Hematopoietic multipotent progenitor cell treated with erythropoietin and hydrocortisone succinate and interleukin-3 and kit ligand, for 4 days (in vitro differentiated cells): ENCODE data around the gene TMEM208.
A peak's percentile ranks its signal among the peaks of the same experiment; 100 is the strongest.

Source experiments
- DNase-seq: peaks from one replicate; pipeline ENCODE4 v3.0.0-alpha.2; 2015

TMEM208 gene

DNA sequence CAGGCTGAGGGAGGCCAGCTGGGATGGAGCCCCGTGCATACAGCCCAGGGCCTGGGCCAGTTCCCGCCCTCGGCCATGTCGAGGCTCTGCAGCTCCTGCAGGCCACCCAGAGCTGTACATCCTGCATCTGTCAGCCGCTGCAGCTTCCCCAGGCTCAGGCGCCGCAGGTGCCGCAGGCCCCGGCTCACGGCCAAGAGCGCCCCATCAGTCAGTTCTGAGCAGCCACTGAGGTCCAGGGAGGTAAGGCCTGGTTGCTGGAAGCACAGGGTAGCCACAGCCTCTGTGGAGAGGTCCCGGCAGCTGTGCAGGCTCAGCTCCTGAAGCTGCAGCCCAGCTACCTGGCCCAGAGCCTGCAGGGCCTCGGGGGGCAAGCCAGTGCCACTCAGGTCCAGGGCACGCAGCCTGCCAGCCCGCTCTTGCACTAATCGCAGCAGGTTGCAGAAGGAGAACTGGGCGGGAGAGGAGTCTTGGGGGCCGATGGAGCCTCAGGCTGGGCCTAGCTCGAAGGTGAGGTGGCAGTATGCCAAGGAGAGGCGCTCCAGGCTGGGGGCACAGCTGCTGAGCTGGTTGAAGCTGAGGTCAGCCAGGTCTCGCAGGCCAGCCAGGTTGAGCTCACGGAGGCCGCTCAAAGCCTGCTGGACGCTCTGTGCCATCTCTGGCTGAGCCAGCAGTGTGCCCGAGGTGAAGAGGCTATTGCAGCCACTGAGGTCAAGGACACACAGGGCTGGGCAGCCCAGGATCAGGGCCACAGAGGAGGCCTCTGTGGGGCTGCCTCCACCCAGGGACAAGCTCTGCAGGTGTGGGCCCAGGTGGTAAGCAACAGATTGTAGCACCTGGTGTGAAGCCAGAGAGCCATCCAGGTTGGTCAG is 16.6 kb upstream of the TMEM208 start:
- DNase-seq: no peak

DNA sequence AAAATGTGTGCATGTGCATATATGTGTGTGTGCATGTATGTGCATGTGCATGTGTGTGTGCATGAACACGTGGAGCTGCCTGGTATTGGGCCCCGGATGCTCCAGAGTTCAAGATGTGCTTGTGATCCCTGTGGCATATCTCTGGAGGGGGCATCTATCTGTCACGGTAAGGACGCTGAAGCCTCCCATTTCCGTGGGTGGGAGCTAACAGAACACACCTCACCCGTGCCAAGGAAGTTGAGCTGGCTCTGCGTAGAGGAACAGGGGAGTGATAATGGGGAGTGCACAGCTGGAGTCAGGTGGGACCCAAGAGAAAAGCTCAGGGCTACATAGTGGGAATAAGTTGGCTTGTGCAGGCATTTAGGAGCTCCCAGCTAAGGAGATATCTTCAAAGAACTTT is 15.3 kb upstream of the TMEM208 start:
- no peak for DNase-seq

- DNase-seq: no peak
Measured at GRCh38 chr16:67212766-67213165, 14.2 kb upstream of the TMEM208 start.

DNA sequence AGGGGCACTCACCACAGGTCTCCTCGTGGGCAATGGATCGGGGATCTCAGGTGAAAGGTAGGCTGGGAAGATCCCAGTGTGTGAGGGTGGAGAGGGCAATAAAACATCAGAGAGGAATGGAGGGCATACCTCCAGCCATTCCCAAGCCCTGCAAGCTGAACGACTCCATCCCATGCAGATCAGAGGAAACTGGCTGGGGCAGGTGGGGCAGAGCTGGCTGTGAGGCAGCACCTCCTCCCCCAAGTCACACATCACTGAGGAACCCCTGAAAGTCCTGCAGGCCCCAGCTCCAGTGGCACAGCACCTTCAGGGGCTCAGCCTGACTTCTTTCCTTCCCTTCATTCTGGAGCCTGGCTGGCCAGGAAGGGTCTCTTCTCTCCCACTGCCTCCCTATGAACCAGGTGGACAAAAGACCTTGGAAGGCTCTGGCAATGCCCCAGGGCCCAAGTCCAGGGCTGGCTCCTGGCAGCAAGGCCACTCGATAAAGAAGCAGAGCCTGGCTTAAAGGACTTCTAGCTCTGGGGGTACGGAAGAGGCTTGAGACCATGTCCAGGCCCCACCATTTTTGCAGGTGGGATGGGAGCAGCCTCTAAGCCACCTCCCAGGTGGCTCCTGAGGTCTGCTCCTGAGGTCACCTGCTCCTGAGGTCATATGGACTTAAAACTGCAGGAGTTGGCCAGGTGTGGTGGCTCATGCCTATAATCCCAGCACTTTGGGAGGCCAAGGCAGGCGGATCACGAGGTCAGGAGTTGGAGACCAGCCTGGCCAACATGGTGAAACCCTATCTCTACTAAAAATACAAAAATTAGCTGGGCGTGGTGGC is 13.5 kb upstream of the TMEM208 start:
- DNase-seq: no peak

GRCh38 chr16:67215706-67216105 is 11.2 kb upstream of the TMEM208 start:
- DNase-seq: no peak

- peak; percentile 95 for DNase-seq
Measured at GRCh38 chr16:67216612-67217490, 10.1 kb upstream of the TMEM208 start.

DNA sequence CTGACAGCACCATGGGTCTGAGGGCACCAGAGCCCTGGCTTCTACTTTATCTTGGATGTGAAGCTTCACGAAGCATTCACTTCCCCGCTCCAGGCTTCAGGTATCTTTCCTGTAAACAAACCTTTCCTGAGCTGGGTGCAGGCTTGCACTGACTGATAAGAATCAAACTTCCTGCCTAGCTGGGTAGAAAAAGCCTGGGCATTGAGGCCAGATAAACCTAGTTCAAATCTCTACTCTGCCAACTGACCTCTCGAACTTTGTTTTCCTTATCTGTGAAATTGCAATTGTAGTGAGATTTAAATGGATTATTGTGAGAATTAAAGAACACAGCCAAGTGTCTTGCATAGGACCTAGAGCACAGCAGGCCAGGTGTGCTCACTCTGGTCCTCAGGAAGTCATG is 2.9 kb upstream of the TMEM208 start:
- DNase-seq: no peak

DNA sequence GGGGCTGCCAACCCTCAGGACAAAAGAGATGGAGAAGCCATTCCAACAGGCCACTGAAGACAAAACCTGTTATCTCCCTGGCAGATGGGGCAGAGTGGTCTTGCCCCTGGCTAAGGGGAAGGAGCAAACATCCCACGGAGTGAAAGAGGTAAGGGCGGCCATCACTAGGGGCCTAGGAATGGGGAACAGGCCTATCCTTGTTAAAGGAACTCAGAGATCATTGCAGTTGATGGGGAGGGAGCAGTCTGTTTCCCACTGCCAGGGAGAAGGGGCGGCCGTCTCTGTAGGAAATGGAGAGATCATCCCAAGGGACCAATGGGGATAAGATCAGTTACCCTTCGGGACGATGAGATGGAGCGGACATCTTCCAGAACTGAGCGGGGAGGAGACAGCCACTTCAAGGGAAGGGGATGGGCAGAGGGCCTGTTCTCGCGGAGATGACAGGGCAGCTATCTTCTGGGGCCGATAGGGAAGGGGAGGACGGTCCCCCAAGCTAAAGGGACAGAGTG is 581 bp upstream of the TMEM208 start:
- no peak for DNase-seq

- DNase-seq: no peak
Measured at GRCh38 chr16:67227567-67227921, 614 bp downstream of the TMEM208 start.

DNA sequence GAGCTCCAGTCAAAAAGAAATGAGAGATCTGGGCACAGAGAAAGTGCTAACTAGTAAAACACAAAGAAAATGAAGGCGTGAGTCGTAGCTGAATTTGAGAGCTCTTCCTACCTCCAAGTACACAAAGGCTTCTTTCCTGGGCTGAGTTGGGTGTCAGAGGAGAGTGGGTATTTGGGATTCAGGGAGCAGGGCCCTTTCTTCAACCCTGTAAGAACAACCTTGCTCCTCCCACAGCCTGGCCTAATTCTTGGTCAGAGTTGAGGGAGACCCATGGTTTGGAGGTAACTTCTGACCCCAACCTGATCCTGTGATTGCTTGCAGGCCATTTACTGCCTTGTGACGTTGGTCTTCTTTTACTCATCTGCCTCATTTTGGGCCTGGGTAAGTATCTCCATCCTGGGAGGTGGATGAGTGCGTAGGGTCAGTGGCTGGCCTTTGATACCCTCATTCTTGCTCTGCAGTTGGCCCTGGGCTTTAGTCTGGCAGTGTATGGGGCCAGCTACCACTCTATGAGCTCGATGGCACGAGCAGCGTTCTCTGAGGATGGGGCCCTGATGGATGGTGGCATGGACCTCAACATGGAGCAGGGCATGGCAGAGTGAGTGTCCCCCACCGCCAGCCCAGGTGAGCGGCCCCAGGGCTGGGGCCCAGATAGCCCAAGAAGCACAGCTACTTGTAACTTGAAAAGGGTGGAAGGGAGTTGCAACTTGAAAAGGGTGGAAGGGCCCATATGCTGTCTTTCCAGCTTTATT is 1.3 kb downstream of the TMEM208 start:
- no peak for DNase-seq

GRCh38 chr16:67228905-67229304 is 2.0 kb downstream of the TMEM208 start:
- no peak for DNase-seq

DNA sequence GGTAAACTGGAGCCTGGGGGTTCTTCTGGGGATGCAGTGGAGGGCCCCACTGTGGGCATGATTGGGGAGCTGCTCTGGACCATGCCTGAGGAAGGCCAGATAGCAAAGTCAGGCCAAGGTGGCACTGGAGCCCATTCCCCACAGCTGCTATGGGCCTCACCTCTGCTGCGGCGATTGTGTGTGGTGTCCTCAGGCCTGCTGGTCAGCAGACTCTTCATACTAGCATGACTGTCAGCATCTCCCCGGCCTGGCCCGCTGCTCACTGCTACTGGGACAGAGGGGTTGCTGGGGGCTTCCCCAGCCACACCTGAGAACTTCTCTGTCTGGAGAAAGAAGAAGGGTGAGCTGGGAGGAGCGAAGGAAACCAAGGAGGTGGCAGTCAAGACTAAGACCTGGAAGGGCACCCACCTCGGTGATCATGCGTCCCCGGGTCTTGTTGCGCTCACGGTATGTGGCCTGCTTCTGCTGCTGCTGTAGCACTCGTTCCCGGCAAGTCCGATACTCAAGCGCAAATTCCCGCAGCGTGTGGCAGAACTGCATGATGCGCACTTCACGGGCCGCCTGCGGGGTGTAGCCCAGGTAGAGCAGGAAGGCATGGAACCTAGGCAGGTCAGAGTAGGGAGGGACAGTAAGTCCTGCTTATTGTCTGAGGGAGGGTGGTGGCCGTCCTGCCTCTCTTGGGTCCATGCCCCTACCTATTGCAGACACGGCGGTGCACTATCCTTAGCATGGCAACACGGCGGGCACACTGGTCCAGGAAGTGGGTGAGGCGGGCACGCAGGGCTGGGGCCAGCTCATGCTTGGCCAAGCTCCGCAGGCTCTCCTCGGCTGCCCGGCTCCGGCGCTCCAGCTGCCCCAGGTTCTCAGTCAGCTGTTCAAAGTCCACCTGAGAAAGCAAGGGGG is 3.2 kb downstream of the TMEM208 start:
- DNase-seq: no peak

- DNase-seq: no peak
Measured at GRCh38 chr16:67230809-67231660, 4.1 kb downstream of the TMEM208 start.

DNA sequence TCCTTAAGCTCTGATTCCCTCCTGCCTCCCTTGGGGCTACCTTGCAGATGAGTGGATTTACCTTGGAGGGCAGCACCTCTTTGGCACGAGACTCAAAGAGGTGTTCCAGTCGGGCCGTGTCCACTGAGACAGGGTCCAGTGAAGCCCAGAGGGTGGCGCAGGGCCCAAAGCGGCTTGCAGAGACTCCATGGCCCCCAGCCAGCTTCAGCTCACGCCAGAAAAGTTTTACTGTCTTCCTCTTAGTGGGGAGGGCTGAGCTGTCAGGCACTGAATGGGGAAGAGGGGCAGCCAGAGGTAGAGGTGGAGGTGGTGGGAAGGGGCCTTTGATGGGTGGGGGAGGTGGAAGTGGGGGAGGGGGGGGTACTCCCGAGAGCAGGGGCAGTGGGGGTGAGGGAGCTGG is 6.7 kb downstream of the TMEM208 start:
- no peak for DNase-seq

- DNase-seq: no peak
Measured at GRCh38 chr16:67234180-67234597, 7.3 kb downstream of the TMEM208 start.

- DNase-seq: peak; percentile 85
Measured at GRCh38 chr16:67235816-67236562, 9.1 kb downstream of the TMEM208 start.

DNA sequence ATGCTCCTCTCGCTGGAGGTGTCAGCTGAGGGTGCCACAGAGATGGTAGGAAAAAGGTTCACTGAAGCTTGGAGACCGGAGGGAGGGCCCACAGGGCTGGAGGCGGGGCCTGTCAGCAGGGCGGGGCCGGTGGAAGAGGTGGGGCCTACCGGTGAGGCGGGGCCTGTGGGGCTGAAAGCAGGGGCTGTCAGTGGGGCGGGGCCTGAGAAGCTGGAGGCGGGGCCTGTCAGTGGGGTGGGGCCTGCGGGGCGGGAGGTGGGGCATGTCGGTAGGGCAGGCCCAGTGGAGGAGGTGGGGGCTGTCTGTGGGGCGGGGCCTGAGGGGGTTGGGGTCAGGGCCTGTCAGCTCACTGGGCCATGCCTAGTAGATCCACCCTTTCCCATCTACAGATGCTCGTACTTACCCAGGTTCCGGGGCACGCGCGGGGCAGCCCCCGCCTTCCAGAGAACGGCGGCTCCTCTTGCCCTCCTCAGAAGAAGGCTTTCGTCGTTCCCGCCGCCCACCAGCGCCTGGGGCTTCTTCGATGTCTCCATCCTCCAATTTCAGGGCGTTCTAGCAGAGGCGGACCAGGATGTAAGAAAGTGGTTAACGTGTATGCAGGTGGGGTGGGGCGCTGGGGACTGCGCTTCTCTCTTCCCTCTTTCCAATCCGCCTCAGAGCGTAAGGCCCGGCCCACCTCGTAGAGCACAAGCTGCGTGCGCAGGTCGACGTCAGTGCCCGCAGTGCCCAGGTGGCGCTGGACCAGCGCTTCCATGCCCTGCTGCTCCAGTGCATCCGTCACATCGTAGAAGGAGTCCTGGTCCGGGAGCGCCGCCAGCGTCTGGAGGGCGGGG is 9.8 kb downstream of the TMEM208 start:
- DNase-seq: peak; percentile 91
